ENCODE measurements around the gene STPG3.

STPG3 gene

GRCh38 chr9:137299938-137300337 is 48.9 kb downstream of the STPG3 start:
- DNase-seq (ENCODE audit: low read depth in 2 of 2, low spot score in 1 of 2) = no peak

GRCh38 chr9:137300567-137301080 is 49.5 kb downstream of the STPG3 start:
- no peak for DNase-seq (ENCODE audit: low read depth in 2 of 2, low spot score in 1 of 2)

GRCh38 chr9:137301081-137301947 is 50.2 kb downstream of the STPG3 start:
- DNase-seq (ENCODE audit: low read depth in 2 of 2, low spot score in 1 of 2) = no peak

GRCh38 chr9:137302118-137302448 is 51.0 kb downstream of the STPG3 start, which contains the start of gene NRARP:
TSS of gene NRARP (minus strand) at chr9:137302271. CDS start at chr9:137301928, 343 bp downstream.
- peak; percentile 82 for DNase-seq (ENCODE audit: low read depth in 2 of 2, low spot score in 1 of 2)

GRCh38 chr9:137302449-137303150 is 51.5 kb downstream of the STPG3 start:
- no peak for DNase-seq (ENCODE audit: low read depth in 2 of 2, low spot score in 1 of 2)
